Measurements from ENCODE around the gene RAB39A. TPM values are rescaled to one million over a fixed set of nuclear protein-coding genes. Genes with fewer than 3 reads are reported as not detected.

Gene RAB39A
- total and polyA plus RNA-seq, 10 of the 15 experiments (the other 5 are each of a cell fraction or from before 2014, with no cell fraction given): 0.10 to 9.2 (median 4.9) TPM

DNA sequence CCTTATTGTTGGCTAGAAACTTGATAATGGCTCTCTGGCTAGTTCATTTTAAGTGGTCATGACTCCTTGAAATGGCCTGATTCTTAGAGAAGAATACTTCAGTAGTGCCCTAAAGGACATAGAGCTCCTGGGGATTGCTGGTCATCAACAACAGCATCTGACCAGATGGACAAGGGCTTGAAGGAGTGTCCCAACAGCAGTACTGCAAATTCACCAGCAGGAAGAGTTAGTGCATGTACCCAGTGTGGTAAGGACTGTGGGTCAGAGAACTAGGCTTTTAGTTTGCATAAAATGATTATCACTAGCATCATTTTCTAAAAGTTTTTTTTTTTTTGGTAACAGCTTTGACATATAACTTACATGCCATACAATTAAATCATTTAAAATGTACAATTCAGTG lies 41.0 kb downstream of the RAB39A start:
- ChIA-PET SMC1A (ENCODE audit: uncharacterized antibody, unreplicated experiment) (interaction anchor here (0.5 to 2.2 kb wide), 3 partner anchors 11 to 32 kb away, joined by 3 to 6 read pairs (median 3); no protein-coding TSS in a partner anchor), POLR2A (no interaction called here), RAD21 (ENCODE audit: unreplicated experiment) (interaction anchor here (1.1 to 1.3 kb wide), 2 partner anchors 30 to 63 kb away, joined by 3 to 4 read pairs; no protein-coding TSS in a partner anchor), CTCF (interaction anchor here (1.4 to 1.9 kb wide), 3 partner anchors 19 to 52 kb away, joined by 3 to 5 read pairs (median 5); no protein-coding TSS in a partner anchor)
- Histone ChIP-seq H3K79me2 (ENCODE audit: control insufficient read depth, insufficient read depth, low read length) (no peaks in the 10 kb centered on the region), H3K36me3 (ENCODE audit: control insufficient read depth in 2 of 2, insufficient read depth in 2 of 2, low read length in 1 of 2) (no peaks in the 10 kb centered on the region; a peak in 1 of 4 replicates), H3K27ac (ENCODE audit: control insufficient read depth, insufficient read depth) (no peak overlapping the region), H3K4me3 (no peak overlapping the region), H4K20me1 (ENCODE audit: control insufficient read depth, insufficient read depth) (no peaks in the 10 kb centered on the region), H3K9me3 (replicated peaks; ENCODE audit: control insufficient read depth, insufficient read depth, low read length) (no peaks in the 10 kb centered on the region), H3K9ac (ENCODE audit: control insufficient read depth, insufficient read depth, low read length) (no peak overlapping the region), H2AFZ (ENCODE audit: control insufficient read depth, low read depth, low read length) (no peak overlapping the region), H3K4me1 (ENCODE audit: control insufficient read depth, insufficient read depth, low read length) (no peaks in the 10 kb centered on the region), H3K27me3 (replicated peaks in 1 of 2; ENCODE audit: control insufficient read depth in 2 of 2, insufficient read depth in 2 of 2, low read length in 1 of 2) (no peaks in the 10 kb centered on the region), H3K4me2 (ENCODE audit: control insufficient read depth, insufficient read depth) (no peak overlapping the region)
- DNase-seq (ENCODE audit: low read depth, low spot score) (no peak), ATAC-seq (peak; percentile 56; the same call in 2 of the 3 replicates), FAIRE-seq (no peak)
- no TSS peak for BruUV-seq (replicated peaks)
- intact Hi-C loops (cut with micrococcal nuclease; ENCODE audit: unreplicated experiment) (no loop called here), in situ Hi-C loops (cut with MboI) (no loop called here)
- TF ChIP-seq CEBPB (IDR thresholded peaks at IDR 0.05; ENCODE audit: borderline replicate concordance in 1 of 2, low read depth in 2 of 2, low read length in 2 of 2) (no peak), IRF4 (IDR thresholded peaks at IDR 0.05; ENCODE audit: low read depth, low read length) (no peak), BMI1 (IDR thresholded peaks at IDR 0.05; ENCODE audit: borderline replicate concordance) (no peak), BHLHE40 (IDR thresholded peaks at IDR 0.05; ENCODE audit: borderline replicate concordance in 1 of 2, low read depth in 2 of 2, low read length in 1 of 2) (no peak), FOXK2 (IDR thresholded peaks at IDR 0.05) (no peak), EZH2 (IDR thresholded peaks at IDR 0.05; ENCODE audit: borderline replicate concordance, control insufficient read depth, low read depth, low read length) (no peak), RAD51 (IDR thresholded peaks at IDR 0.05) (no peak), ETV6 (conservative IDR thresholded peaks at IDR 0.05 in 1 of 2, IDR thresholded peaks at IDR 0.05 in 1 of 2; ENCODE audit: borderline replicate concordance in 1 of 2, low read depth in 1 of 2) (no peak), MLLT1 (IDR thresholded peaks at IDR 0.05) (no peak), SIX5 (IDR thresholded peaks at IDR 0.05; ENCODE audit: low read depth, low read length, severe bottlenecking) (no peak), DPF2 (IDR thresholded peaks at IDR 0.05) (no peak), TAF1 (IDR thresholded peaks at IDR 0.05; ENCODE audit: borderline replicate concordance, low read depth, low read length) (no peak), CBX3 (IDR thresholded peaks at IDR 0.05; ENCODE audit: borderline replicate concordance, low read depth) (no peak), IRF5 (IDR thresholded peaks at IDR 0.05; ENCODE audit: borderline replicate concordance) (no peak), SMC3 (IDR thresholded peaks at IDR 0.05; ENCODE audit: borderline replicate concordance, low read length) (no peak)
- TF ChIP-seq, protein P1, sequence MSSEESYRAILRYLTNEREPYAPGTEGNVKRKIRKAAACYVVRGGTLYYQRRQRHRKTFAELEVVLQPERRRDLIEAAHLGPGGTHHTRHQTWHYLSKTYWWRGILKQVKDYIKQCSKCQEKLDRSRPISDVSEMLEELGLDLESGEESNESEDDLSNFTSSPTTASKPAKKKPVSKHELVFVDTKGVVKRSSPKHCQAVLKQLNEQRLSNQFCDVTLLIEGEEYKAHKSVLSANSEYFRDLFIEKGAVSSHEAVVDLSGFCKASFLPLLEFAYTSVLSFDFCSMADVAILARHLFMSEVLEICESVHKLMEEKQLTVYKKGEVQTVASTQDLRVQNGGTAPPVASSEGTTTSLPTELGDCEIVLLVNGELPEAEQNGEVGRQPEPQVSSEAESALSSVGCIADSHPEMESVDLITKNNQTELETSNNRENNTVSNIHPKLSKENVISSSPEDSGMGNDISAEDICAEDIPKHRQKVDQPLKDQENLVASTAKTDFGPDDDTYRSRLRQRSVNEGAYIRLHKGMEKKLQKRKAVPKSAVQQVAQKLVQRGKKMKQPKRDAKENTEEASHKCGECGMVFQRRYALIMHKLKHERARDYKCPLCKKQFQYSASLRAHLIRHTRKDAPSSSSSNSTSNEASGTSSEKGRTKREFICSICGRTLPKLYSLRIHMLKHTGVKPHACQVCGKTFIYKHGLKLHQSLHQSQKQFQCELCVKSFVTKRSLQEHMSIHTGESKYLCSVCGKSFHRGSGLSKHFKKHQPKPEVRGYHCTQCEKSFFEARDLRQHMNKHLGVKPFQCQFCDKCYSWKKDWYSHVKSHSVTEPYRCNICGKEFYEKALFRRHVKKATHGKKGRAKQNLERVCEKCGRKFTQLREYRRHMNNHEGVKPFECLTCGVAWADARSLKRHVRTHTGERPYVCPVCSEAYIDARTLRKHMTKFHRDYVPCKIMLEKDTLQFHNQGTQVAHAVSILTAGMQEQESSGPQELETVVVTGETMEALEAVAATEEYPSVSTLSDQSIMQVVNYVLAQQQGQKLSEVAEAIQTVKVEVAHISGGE (CRISPR knock-in tag; IDR thresholded peaks at IDR 0.05): no peak
- TF ChIP-seq, protein P2, sequence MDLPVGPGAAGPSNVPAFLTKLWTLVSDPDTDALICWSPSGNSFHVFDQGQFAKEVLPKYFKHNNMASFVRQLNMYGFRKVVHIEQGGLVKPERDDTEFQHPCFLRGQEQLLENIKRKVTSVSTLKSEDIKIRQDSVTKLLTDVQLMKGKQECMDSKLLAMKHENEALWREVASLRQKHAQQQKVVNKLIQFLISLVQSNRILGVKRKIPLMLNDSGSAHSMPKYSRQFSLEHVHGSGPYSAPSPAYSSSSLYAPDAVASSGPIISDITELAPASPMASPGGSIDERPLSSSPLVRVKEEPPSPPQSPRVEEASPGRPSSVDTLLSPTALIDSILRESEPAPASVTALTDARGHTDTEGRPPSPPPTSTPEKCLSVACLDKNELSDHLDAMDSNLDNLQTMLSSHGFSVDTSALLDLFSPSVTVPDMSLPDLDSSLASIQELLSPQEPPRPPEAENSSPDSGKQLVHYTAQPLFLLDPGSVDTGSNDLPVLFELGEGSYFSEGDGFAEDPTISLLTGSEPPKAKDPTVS (IDR thresholded peaks at IDR 0.05; ENCODE audit: low read depth, low read length): no peak
